CD4-positive, alpha-beta T cell treated with Interleukin-2 at 100 ng/mL for 4 hours (primary cell): ENCODE data around the gene FAM174C.

Experiments
- DNase-seq: peaks from one replicate; pipeline ENCODE4 v3.0.0-alpha.2; 2020; ENCODE audit warnings: low spot score

FAM174C gene

GRCh38 chr19:1273263-1274041 is 1.9 kb upstream of the FAM174C start:
- DNase-seq, result no peak

GRCh38 chr19:1274081-1274851 is 1.1 kb upstream of the FAM174C start:
- DNase-seq, result no peak

DNA sequence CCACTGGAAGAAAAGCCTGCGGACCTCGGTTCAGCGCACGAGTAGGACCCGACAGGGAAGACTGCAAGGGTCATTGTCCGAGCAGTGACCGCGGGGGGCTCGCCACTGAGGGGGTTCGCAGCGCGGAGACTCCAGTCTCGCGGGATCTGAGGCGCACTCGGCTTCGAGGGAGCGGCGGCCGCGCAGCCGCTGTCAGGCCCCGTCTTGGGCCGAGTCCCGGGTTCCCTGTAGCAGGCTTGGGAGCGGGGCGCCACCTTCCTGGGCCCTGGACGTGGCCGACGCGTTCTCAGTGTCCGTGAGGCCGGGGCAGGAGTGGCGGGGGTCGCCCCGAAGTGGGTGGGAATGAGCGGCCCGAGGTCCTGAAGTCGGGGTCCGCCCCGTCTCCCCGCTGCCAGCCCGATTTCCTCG is 474 bp upstream of the FAM174C start:
- no peak for DNase-seq

DNA sequence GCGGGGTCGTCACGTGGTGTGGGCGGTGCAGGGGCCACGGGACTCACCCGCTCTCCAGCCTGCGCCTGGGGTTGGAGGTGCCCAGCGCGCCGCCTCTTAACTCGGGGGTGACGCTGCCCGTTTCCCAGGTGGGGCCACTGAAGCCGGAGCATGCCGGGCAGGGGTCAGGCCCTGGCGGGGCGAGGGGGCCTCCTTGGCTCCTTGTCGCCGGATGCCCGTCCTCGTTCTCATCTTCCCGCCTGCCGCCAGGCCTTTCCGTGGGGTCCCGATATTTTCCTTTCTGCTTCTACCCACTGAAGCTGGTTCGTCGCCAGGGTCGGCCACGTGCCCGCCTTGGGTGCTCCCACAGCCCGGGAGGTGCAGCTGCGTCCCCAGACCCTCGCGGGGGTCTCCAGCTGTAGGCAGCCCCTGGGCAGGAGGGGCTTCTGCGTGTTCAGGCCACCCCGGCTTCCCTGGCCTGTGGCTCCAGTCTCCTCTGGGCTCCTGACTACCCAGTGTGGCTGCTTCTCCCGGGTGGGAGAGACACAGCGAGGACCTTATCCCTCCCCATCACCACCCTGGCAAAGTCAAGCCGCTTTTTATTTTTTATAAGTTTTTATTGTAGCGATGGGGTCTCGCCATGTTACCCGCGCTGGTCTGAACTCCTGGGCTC is 772 bp downstream of the FAM174C start:
- no peak for DNase-seq

- peak; percentile 27 for DNase-seq
Observed at GRCh38 chr19:1276628-1277022, 1.3 kb downstream of the FAM174C start.

DNA sequence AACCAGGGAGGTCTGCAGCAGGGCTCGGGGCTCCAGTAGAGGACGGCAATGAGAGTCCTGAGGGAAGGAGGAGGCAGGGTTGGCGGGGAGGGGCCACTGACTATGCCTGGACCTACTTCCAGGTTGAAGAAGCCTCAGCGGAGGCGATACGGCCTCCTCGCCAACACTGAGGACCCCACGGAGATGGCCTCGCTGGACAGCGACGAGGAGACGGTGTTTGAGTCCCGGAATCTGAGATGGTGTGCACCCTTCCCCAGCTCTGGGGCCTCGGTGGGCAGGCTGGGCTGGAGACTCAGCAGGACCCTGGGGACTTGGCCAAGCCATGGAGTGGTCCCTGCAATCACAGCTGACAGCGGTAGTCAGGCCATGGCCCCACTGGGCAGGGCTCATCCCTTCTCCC is 1.7 kb downstream of the FAM174C start:
- DNase-seq, result no peak

DNA sequence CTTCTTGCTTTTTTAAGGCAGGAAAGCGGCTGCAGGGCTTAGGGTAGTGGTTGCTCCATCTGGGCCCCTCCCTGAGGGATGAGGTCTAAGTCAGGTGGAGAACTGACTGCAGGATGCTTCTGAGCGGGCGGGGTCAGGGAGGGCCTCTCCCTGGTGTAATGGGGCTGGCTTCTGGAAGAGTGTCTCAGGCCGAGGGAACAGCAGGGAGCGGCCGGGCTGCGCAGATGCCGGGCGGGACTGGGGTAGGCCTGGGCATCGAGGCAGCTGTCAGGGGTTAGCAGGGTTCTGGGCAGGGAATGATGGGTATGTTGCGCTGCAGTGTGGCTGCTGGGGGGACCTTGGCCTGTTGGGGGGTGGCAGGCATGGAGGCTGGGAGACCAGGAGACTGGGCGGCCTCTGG is 2.7 kb downstream of the FAM174C start:
- DNase-seq, result no peak

DNA sequence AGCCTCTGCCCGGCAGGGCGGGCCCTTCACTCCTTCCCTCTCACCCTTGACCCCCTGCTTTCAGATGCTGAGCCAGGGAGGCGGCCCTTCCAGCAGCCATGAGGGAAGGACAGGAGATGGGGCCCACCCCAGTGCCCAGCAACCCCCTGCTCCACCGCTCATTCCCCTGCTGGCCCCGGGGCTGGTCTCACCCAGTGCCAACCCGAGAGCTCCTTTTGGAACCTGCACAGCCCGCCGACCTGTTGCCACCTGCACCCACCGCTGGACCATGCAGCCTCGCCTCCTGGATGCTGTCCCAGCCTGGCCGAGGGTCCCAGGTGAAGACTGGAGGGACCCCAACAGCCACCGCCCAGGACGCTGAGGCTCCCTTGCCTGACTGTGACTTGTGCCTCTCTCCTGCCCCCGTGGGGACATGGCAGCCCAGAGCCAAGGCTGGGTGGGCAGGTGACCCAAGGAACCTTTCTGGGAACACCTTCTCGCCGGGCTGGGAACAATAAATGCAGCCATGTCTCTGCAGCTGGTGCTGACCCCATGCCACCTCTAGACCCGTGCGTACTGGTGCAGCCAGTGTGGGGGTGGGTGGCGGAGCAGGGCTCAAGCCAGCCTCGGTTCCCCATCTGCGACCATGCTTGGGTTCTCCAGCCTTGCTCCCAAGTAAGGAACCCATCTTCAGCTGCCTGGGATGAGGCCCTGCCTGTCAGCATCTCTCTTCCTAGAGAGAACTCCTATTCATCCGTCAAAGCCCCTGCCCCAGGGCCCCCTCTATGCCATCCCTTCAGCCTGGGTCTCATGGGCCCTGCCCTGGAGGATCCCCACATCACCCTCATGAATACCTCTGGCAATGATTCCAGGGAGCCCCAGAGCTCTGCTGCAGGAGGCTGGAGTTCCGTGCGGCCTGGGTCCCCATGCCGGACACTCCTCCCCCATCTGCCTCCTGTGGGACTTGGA is 3.7 kb downstream of the FAM174C start:
- DNase-seq, result no peak

GRCh38 chr19:1279782-1280341 is 4.5 kb downstream of the FAM174C start:
- peak; percentile 80 for DNase-seq

- no peak for DNase-seq
Observed at GRCh38 chr19:1280636-1281568, 5.6 kb downstream of the FAM174C start.

GRCh38 chr19:1281569-1282287 is 6.4 kb downstream of the FAM174C start:
- DNase-seq, result no peak

GRCh38 chr19:1282588-1283206 is 7.4 kb downstream of the FAM174C start:
- DNase-seq, result no peak

DNA sequence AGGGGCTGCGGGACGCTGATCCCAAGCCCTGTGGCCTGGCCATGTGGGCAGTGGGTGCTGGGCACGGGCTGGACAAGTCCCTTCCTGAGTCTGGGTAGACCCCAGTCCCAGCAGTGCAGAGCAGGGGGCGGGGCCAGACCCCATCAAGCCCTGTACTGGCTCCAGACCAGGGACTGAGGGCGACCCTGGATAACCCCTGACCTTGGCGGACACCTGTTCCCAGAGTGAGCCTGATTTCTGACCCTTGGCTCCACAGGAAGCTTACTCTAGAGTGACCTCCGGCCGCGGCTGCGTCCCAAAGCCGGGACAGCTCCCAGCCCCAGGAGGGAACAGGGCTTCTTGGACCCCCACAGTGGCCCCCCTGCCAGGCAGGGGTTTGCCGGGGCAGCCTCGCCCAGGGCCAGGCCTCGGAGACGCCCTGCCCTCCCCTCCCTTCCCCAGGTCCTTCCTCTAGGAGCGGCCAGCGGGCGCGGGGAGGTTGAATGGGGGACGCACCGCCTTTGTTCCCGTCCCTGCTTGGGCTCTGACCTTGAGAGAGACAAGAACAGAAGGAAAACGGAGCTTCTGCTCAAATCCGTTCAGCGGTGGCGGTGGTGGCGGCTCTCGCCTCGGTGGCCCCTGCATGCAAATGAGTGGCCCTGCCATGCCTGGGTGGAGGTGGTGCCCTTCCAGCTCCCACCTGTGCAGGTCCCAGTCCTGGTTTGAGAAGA is 8.0 kb downstream of the FAM174C start:
- DNase-seq, result no peak

DNA sequence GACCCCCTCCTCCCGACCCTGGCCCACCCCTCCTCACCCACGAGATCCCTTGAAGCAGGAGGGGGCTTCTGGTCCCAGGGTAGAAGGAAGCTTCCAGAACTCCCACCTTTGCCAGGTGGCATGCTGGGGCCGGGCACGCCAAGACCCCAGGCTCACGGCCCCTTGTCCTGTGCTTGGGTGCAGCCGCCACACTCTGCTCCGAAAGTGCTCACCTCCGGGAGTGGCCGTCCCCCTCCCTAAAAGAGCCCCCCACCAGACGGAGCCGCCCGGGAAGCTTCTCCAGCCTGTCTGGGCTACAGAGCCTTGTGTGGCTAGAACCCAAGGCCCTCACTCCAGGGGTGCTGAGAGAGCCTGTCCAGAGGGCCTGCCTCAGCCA is 8.6 kb downstream of the FAM174C start:
- DNase-seq, result no peak

DNA sequence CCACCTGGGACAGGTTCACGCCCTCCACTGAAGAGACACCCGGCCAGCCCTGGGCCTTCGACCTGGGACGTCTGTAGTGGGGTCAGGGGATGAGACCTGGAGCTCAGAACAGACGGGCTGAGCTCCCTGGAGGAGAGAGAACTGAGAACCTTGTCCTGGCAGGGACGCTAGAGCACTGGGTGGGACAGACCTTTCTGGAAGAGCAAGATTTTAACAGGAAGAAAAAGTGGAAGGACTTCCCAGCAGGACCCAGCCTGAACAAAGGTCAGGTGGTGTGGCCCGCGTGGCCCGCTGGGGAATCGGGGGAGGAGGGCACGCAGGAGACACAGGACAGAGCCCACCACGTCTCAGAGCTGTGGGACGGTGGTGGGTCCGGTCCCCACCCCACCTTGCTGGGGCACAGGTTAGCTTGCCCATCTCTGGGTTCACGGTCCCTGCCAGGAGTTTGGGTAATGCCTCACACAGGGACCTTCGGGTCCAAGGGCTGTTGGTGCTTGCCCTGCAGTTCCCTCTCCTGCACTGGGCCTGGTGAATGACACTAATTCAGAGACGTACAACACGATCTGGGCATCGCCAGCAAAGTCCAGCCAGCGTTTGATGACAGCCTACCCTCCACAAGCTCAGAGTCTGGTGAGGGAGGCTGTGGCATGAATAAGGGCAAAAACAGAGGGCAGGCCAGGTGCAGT is 9.1 kb downstream of the FAM174C start:
- no peak for DNase-seq

DNA sequence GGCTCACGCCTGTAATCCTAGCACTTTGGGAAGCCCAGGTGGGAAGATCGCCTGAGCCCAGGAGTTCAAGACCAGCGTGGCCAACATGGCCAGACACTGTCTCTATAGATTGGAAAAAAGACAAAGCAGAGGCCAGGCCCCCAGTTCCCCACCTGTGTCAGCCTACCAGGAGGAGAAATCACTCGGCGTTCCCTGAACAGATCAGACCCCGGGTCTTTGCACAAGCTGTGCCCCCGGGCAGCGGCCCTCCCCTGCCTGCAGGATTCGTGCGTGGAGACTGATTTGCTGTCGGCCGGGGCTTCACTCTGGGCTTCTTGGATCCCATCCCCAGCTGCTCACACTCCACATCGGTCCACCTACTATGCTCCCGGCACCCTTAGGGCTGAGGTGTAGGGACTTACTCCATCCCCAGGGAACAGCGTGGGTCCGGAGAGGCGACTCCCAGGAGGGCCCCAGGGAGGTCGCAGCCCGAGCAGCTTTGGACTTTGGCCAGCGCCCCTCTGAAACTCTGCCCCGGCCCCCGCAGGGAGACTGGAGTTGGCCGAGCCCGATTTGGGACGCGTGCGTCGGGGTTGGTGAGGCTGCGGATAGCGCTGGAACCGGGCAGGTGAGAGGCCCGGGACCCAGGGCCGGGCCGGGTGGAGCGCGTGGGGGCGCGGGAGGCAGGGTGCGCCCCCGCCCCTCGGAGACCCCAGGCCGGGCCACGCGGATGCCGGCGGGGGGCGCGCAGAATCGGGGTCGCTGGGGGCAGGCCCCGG is 9.8 kb downstream of the FAM174C start:
- no peak for DNase-seq

GRCh38 chr19:1285737-1286360 is 10.5 kb downstream of the FAM174C start, which contains the start of gene EFNA2:
EFNA2 (plus strand) TSS chr19:1285873; CDS start chr19:1286169, 296 bp downstream.
- no peak for DNase-seq
